Mesothelial cell of epicardium (in vitro differentiated cells): ENCODE measurements around the gene DENND5B. TPM values are rescaled to one million over a fixed set of nuclear protein-coding genes. Genes with fewer than 3 reads are reported as not detected.
A peak's percentile ranks its signal among the peaks of the same experiment; 100 is the strongest.

Experiments
- DNase-seq, 2 experiments: peaks; one replicate each; pipeline ENCODE4 v3.0.0; 2021; ENCODE audit warnings: low spot score in 2 of 2; ENCODE audit not compliant: unreplicated experiment in 2 of 2
- H3K27ac Mint-ChIP-seq: 2 replicates; pipeline ENCODE4 v1.8.0; 2021; ENCODE audit warnings: mixed read lengths
- H3K27me3 Mint-ChIP-seq: 2 replicates; pipeline ENCODE4 v1.8.0; 2021; ENCODE audit warnings: low read depth, mixed read lengths
- H3K36me3 Mint-ChIP-seq: 2 replicates; pipeline ENCODE4 v1.8.0; 2021; ENCODE audit warnings: mixed read lengths
- H3K4me1 Mint-ChIP-seq: 2 replicates; pipeline ENCODE4 v1.8.0; 2021; ENCODE audit warnings: mixed read lengths
- H3K4me3 Mint-ChIP-seq: 2 replicates; pipeline ENCODE4 v1.8.0; 2021; ENCODE audit warnings: mild to moderate bottlenecking, moderate library complexity, mixed read lengths
- H3K9me3 Mint-ChIP-seq: 2 replicates; pipeline ENCODE4 v1.8.0; 2021; ENCODE audit warnings: mixed read lengths
- CTCF ChIP-seq: fragments of 200-600 bp; sonication (generic); IDR thresholded peaks from one replicate; pipeline ENCODE4 v1.5.0; 2021; ENCODE audit warnings: antibody characterized with exemption; ENCODE audit not compliant: unreplicated experiment
- total RNA-seq: library from RNA; stranded (reverse); gene quantifications from 3 replicates; pipeline ENCODE4 v1.2.1, GENCODE V29; 2021

The DENND5B gene
- total RNA-seq, 1 donor from 2014 or later: 27.1 TPM

DNA sequence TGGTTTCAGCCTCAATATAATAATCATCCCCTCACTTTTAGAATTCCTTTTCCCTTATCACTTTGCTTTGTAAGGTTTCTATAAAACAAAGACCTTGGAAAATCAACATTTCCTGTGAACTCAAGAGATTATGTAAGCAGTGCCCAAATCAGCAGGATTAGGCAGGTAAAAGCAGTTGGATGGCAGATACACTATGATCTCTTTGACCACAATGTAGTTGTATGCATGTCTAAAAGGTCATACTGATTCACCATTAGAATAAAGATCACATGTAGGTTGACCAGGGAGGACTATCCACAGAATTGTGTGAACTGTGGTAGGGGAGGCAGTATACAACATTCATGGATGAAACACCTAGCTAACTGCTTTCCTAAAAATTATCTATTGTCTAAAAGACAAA is 57.5 kb downstream of the DENND5B start:
- no peak for TF ChIP-seq CTCF
- H3K27ac Mint-ChIP-seq: peak overlapping the region; percentile 1
- H3K4me1 Mint-ChIP-seq: peaks cover 20% of the 10 kb centered on the region
- H3K36me3 Mint-ChIP-seq: peaks cover 21% of the 10 kb centered on the region
- peaks cover 19% of the 10 kb centered on the region for H3K9me3 Mint-ChIP-seq
- H3K4me3 Mint-ChIP-seq: no peak overlapping the region
- H3K27me3 Mint-ChIP-seq: no peaks in the 10 kb centered on the region
- no peak for DNase-seq

GRCh38 chr12:31531893-31532292 is 59.0 kb downstream of the DENND5B start:
- no peak for DNase-seq
- Mint-ChIP-seq H3K27me3 (no peaks in the 10 kb centered on the region), H3K9me3 (peaks cover 4% of the 10 kb centered on the region), H3K4me1 (peaks cover 23% of the 10 kb centered on the region), H3K36me3 (peaks cover 10% of the 10 kb centered on the region), H3K27ac (peak overlapping the region; percentile 80), H3K4me3 (no peak overlapping the region)
- no peak for TF ChIP-seq CTCF

GRCh38 chr12:31528095-31528494 is 62.8 kb downstream of the DENND5B start:
- no peaks in the 10 kb centered on the region for H3K9me3 Mint-ChIP-seq
- no peaks in the 10 kb centered on the region for H3K27me3 Mint-ChIP-seq
- no peak overlapping the region for H3K27ac Mint-ChIP-seq
- peaks cover 23% of the 10 kb centered on the region for H3K4me1 Mint-ChIP-seq
- no peak for TF ChIP-seq CTCF
- no peaks in the 10 kb centered on the region for H3K36me3 Mint-ChIP-seq
- H3K4me3 Mint-ChIP-seq: no peak overlapping the region
- no peak for DNase-seq

DNA sequence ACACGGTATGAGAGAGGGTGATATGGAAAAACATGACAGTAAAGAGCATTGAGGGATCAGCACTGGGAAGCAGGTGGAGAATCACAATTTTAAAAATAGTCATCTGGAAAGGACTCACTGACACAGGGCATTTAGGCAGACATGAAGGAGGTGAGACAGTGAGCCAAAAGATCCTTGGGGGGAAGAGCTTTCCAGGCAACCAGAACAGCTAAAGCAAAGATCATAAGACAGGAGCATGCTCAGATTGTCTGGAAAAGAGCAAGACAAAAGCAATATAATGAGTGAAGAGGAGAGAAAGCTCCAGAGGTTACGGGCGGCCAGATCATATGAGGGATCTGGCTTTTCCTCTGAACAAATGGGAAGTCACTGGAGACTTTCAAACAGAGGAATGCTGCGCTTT is 63.9 kb downstream of the DENND5B start:
- no peak overlapping the region for H3K4me3 Mint-ChIP-seq
- H3K27ac Mint-ChIP-seq: no peak overlapping the region
- no peaks in the 10 kb centered on the region for H3K36me3 Mint-ChIP-seq
- DNase-seq: no peak
- H3K9me3 Mint-ChIP-seq: no peaks in the 10 kb centered on the region
- TF ChIP-seq CTCF: no peak
- no peaks in the 10 kb centered on the region for H3K27me3 Mint-ChIP-seq
- peaks cover 21% of the 10 kb centered on the region for H3K4me1 Mint-ChIP-seq

GRCh38 chr12:31526158-31526546 is 64.8 kb downstream of the DENND5B start:
- Mint-ChIP-seq H3K36me3 (no peaks in the 10 kb centered on the region), H3K4me1 (peaks cover 21% of the 10 kb centered on the region), H3K4me3 (no peak overlapping the region), H3K27me3 (no peaks in the 10 kb centered on the region), H3K27ac (no peak overlapping the region), H3K9me3 (no peaks in the 10 kb centered on the region)
- no peak for TF ChIP-seq CTCF
- no peak for DNase-seq
